HG02798 (cell line): ENCODE measurements around the gene LGALS4.
"Not testable (repeated sequence)": the region's sequence is repeated elsewhere in the genome, so short reads cannot be mapped to it uniquely, and the experiment has no call there.

Source experiments
- ATAC-seq: cut with Tn5 transposase; IDR thresholded peaks from one replicate; pipeline ENCODE4 v1.9.1; 2021; ENCODE audit warnings: mild to moderate bottlenecking; ENCODE audit not compliant: unreplicated experiment, poor library complexity

LGALS4 gene

DNA sequence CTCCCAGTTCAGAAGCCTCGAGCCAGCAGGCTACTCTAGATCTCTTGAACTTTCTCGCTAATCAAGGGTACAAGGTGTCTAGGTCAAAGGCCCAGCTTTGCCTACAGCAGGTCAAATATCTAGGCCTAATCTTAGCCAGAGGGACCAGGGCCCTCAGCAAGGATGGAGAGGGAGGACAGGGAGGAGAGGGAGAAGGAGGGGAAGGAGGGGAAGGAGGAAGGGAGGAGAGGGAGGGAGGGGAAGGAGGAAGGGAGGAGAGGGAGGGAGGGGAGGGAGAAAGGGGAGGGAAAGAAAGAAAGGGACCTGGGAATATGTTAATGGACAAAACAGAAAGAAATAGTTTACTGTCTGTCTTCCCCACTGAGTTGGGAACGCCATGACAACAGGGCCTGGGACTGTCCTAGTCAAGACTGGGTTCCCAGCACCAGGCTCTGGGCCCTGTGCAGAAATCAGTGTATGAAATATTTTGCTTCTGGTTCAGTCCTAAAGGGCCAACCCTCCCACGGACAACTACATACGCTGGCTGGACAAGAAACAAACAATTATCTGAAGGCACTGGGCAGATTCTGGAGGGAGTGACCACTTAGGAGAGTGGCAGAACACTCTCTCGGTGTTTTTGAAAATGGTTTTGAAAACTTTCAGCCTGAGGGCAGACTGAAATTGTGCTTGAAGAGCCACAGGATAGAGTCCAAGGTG lies 14.3 kb upstream of the LGALS4 start:
- no peak for ATAC-seq

DNA sequence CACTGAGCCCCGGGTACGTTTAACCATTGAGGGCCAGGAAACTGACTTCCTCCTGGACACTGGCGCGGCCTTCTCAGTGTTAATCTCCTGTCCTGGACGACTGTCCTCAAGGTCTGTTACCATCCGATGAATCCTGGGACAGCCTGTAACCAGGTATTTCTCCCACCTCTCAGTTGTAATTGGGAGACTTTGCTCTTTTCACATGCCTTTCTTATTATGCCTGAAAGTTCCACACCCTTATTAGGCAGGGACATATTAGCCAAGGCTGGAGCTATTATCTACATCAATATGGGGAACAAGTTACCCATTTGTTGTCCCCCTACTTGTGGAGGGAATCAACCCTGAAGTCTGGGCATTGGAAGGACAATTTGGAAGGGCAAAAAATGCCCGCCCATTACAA lies 13.2 kb upstream of the LGALS4 start:
- ATAC-seq: not testable (repeated sequence)

DNA sequence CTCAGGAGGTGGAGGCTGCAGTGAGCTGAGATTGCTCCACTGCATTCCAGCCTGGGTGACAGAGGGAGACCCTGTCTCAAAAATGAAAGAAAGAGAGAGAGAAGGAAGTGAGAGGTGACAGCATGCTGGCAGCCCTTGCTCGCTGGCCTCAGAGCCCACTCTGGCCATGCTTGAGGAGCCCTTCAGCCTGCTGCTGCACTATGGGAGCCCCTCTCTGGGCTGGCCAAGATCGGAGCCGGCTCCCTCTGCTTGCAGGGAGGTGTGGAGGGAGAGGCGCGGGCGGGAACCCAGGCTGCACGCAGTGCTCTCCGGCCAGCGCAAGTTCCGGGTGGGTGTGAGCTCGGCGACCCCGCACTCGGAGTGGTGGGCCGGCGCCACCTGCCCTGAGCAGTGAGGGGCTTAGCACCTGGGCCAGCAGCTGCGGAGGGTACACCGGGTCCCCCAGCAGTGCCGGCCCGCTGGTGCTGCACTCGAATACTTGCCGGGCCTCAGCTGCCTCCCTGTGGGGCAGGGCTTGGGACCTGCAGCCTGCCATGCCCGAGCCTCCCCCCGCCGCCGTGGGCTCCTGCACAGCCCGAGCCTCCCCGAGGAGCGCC lies 8.6 kb upstream of the LGALS4 start:
- ATAC-seq: not testable (repeated sequence)

DNA sequence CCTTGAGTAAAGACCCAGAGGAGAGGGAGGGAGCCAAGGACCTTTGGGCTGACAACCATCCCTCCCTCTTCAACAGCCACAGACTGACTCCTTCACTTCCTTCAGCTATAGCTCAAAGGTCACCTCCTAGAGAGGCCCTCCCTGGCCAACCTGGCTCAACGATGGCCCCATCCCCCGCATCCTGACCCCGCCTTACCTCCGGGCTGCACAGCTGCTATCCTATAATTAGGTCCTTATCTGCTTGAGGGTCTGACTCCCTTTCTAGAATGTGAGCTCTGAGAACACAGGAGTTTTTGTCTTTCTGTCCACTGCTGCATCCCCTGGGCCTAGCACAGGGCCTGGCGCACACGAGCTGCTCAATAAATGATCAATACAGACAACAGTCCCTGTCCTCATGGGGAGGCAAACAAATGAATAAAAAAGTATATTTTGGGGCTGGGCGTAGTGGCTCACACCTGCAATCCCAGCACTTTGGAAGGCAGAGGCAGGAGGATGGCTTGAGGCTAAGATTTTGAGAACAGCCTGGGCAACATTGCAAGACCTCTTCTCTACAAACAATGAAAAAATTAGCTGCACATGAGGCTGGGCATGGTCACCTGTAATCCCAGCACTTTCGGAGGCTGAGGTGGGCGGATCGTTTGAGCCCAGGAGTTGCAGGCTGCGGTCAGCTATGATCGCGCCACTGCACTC lies 6.6 kb upstream of the LGALS4 start:
- ATAC-seq: no peak

DNA sequence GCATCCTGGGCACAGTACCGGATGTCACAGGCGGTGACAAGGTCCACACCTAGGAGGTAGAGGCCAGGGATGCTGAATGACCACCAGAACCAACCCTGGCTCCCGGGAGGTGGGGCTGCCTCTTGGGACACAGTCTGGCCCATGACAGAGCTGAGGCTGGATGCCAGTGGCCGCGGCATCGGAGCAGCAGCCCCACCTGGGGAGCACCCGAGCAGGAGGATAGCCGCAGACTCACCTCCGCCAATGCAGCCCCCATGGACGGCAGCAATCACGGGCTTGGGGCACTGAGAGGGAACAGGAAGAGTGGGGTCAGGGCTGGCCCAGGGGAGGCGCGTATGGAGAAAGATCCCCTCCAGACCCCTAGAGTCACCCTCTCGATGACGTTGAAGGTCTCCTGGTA lies 4.3 kb upstream of the LGALS4 start:
- ATAC-seq: no peak

DNA sequence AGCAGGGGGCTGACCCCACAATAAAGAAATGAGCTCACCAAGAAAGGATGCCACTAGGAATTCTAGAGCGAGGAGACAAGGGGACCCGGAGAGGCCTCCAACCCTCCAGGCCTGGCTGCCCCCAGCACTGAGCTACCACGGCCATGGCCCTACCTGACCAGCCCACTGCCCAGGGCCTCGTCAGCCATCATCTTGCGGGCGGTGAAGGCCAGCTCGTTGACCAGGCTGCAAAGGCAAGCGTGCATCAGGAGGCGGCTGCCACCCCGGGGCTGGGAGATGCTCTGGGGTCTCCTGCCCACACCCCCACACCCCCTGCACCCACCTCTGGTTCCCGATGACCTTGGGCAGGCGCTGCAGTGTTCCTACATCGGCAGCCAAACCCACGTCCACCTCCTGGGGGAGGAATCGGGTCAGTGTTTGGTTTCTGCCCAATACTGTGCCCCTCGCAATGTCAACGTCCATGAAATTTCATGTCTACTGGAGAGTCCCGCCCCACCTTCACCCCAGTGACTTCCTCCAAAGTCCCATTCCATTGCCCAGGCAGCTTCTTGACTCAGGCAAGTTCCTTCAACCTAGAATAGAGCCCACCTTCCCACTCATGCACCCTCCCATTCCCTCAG lies 3.5 kb upstream of the LGALS4 start:
- ATAC-seq: no peak

DNA sequence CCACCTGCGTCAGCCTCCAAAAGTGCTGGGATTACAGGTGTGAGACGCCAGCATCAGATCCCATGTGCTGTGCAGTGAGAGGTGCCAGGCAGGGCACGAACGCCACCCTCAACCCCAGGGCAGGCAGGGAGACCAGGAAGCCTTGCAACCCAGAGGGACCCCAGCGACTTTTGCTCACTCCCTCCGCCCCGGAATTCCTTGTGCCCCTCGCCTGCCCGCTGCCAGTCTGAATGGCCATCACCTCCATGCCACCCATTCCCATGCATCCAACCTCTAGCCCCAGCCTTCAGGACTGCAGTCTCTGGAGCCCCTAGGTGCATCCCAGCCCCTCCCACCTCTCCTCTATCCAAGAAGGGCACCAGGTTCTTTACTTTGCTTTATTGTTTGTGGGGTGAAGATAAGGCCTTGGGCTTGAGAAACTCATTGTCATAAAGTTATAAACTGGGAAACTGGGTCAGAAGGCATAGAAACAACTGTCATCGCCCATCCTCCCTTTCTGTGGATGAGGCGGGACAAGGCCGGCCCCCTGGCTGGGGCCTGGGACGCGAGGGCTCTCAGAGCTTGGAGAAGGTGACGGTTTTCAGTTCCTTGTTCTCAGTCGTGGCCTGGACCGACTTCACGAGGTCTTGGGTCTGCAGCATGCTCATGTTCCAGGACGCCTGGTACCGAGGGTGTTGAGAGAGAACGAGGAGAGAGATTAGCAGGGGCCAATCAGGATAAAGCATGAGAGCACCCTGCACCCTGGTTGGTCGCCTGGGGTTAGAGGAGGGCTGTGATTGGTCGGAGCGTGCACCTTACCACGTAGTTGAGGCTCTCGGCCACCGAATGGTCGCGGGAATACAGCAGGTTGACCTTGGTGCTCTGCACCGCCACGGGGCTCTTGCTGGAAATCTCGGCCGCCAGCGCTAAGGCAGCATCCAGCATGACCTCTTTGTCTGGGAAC lies 2.6 kb upstream of the LGALS4 start:
- ATAC-seq: no peak

DNA sequence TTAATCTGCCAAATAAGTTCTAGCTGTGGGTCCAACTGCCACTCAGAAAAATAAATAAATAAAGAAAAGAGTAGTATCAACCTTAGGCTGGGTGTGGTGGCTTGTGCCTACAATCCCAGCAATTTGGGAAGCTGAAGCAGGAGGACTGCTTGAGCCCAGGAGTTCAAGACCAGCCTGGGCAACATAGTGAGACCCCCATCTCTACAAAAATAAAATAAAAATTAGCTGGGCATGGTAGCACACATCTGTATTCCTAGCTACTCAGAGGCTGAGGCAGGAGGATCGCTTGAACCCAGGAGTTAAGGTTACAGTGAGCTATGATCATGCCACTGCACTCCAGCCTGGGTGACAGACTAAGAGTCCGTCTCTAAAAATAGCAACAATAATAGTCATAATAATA lies 1.2 kb upstream of the LGALS4 start:
- ATAC-seq: not testable (repeated sequence)

DNA sequence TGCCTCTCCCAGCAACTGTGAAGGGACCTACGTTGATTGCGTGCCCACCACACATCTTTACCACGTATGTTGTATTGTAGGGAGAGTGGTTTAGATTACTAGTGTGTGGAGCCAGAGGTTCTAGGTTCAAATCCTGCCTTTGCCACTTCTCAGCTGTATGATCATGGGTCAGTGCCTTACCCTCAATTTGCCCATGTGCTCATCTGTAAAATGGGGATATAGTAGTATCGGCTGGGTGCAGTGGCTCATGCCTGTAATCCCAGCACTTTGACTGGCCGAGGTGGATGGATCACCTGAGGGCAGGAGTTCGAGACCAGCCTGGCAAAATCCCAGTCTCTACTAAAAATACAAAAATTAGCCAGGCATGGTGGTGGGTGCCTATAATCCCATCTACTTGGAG lies 578 bp upstream of the LGALS4 start:
- ATAC-seq: no peak

DNA sequence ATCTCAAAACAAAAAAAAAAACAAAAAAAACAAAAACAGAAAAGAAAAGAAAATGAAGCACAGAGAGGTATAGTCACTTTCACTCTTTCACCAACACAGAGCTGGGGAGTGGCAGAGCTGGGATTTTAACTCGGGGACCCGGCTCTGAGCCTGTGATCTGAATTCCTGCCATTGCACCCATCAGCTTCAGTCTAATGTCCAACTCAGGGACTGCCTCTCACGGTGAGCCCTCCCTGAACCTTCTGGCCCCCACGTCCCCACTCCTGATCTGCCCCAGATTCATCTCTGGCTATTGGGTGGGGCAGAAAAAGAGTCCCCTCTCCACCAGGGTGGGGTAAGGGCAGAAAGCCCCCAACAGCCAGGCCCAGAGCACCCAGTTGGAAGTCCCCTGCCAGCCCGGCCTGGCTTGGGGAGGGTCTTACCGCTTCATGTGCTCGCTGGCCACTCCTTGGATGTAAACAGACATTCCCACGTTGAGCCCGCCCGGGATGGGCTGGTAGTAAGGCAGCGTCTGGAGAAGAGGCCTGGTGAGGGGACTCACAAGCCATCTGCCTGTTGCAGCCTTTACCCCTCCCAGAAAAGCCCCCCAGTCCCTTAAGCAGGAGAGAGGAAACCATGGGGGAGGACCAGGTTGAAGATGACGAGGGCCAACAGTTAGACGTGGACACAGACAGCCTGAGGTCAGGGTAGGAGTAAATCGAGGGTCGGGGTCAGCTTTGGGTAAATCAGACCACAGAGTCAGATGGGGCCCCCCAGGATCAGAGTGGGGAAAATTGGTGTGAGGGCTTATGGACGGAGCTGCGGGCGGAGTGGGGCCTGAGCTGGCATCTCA lies 520 bp downstream of the LGALS4 start:
- no peak for ATAC-seq

DNA sequence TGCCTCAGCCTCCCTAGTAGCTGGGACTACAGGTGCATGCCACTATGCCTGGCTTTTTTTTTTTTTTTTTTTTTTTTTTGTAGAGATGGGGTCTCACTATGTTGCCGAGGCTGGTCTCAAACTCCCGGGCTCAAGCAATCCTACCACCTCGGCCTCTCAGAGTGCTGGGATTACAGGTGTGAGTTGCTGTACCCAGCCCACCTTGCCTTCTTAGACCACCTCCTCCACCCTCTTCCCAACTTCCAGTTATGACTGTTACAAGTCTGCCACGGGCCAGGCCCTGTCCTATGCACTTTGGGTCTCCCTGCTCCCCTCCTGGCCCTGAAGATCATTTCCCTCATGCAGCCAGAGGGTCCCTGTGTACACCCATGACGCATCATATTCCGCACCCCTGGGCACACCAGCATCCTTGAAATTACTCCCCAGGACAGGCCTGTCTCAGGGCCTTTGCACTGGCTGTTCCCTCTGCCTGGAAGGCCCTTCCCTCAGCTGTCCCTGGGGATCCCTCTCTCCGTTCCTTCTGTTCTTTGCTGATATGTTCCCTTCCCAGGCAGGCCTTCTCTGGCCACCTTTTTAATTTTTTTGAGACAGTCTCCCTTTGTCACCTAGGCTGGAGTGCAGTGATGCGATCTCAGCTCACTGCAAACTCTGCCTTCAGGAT lies 3.0 kb downstream of the LGALS4 start:
- ATAC-seq: no peak

DNA sequence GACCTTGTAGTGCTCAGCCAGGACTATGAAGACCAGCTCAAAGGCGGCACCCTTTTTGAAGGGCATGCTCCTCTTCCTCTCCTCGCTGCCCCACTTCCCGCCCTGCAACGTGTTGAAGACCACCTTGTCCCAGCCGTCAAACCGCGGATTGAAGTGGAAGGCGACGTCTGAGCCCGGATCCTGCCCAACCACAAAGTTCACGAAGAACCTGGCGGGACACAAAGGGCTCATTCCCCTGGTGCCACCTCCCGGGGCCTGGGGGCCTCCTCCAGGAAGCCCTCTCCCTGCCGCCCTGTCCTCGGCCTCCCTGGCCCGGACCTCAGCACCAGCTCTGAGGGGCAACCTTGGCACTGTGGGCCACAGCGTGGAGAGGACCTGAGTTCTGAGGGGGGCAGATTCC lies 4.0 kb downstream of the LGALS4 start:
- ATAC-seq: no peak

DNA sequence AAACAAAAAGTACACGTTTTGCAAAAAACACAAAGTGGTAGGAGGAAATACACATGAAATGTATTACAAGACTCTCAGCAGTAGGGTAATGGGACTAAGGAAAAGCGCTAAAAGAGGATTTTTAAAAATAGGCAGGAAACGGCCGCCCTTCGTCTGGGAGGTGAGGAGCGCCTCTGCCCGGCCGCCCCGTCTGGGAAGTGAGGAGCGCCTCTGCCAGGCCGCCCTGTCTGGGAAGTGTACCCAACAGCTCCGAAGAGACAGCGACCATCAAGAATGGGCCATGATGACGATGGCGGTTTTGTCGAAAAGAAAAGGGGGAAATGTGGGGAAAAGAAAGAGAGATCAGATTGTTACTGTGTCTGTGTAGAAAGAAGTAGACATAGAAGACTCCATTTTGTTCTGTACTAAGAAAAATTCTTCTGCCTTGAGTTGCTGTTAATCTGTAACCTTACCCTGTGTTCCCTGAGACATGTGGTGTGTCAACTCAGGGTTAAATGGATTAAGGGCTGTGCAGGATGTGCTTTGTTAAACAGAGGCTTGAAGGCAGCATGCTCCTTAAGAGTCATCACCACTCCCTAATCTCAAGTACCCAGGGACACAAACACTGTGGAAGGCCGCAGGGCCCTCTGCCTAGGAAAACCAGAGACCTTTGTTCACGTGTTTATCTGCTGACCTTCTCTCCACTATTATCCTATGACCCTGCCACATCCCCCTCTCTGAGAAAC lies 5.2 kb downstream of the LGALS4 start:
- ATAC-seq: not testable (repeated sequence)

DNA sequence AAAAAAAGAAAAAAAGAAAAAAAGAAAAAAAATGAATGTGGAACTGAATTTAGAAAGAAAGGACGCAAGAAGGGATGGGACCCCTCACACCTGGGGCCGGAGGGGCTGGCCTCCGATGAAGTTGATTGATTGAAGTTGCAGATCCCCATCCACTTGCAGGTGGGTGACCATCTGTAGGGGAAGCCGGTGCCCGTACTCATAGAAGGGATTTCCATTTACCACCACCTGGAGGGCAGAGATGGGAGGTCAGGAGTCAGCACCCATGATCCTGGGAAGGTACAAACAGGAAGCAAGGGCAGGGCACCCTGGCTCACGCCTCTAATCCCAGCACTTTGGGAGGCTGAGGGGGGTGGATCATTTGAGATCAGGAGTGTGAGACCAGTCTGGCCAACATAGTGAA lies 6.4 kb downstream of the LGALS4 start:
- no peak for ATAC-seq

DNA sequence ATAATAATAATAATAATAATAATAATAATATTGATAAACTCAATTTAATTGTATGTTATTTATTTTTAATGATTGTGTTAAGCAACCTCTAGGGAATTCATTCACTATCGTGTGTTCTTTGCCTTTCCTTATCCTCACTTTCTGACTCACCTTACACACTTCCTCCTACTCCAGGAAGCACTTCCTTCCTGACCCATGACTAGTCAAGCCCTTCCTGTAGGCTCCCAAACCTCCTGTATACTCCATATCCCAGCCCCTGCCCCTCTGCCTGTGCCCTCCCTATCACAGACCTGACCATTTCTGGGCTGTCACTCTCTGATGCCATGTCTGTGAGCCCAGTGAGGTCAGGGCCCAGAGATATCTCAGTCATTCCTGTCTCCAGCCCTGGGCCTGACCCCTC lies 7.6 kb downstream of the LGALS4 start:
- ATAC-seq: no peak

DNA sequence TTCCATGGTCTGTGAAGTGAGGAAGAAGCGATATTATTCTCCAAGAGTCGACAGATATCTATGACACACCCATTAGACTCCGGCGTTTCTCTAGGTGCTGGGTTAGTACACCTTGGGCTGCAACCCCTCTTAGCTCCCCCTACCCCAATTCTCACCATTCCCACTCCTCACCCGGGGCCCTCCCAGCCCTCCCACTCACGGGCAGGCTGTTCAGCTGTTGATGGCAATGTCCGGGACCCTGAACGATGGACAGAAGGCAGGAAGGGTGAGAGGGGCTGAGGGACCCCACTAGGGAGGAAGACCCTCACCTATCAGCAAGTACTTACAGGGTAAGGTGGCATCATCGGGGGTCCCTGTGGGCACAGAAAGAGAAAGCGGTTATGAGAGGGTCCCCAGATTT lies 9.2 kb downstream of the LGALS4 start:
- ATAC-seq: no peak

DNA sequence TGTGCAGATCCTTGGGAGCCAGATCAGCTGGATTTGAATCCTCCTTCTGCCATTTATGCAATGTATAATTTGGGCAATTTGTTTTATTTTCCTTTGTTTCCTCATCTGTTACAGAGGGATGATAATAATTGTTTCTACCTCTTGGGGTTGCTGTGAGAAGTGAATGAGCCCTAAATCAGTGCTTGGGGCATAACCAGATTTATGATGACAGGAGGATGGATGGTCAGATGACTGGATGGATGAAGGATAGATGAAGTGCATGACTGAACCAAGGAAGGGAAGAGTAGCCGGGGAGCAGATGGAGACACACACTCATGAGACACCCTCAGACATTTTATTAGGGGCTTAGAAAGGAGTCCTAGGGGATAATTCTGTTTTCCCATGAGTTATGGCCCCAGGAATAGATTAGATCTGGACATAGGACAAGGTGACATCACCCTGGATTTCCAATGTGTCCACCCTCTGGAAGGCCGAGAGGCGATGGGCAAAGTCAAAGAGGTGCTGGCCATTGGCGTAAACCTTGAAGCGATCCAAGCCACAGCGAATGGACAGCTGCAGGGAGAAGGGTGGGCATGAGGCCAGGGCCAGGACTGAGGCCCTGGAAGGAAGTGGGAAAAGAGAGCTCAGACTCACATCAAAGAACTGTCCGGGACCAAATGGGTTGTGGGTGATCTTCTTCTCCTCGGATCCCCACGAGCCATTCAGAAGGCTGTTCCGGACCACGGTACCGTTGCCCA lies 11.2 kb downstream of the LGALS4 start:
- no peak for ATAC-seq
